NCI-H146 (cell line): ENCODE data around the gene RAD21L1.

Experiments
- DNase-seq: peaks from one replicate; lab custom pipeline; 2025; lab: John Stamatoyannopoulos, UW

RAD21L1 gene

GRCh38 chr20:1296117-1296610 is 70.3 kb downstream of the RAD21L1 start:
- no peak for DNase-seq

- DNase-seq = peak; percentile 86
Measured at GRCh38 chr20:1296922-1297321, 71.1 kb downstream of the RAD21L1 start.

- no peak for DNase-seq
Measured at GRCh38 chr20:1297486-1297885, 71.6 kb downstream of the RAD21L1 start.

- DNase-seq = no peak
Measured at GRCh38 chr20:1298166-1298565, 72.3 kb downstream of the RAD21L1 start.

- DNase-seq = no peak
Measured at GRCh38 chr20:1298888-1299511, 73.2 kb downstream of the RAD21L1 start.

- peak; percentile 40 for DNase-seq
Measured at GRCh38 chr20:1299522-1299921, 73.7 kb downstream of the RAD21L1 start.

- DNase-seq = no peak
Measured at GRCh38 chr20:1300083-1300840, 74.4 kb downstream of the RAD21L1 start.

GRCh38 chr20:1301031-1301529 is 75.2 kb downstream of the RAD21L1 start:
- DNase-seq = no peak

- no peak for DNase-seq
Measured at GRCh38 chr20:1302685-1303541, 77.1 kb downstream of the RAD21L1 start.

GRCh38 chr20:1304710-1305515 is 79.1 kb downstream of the RAD21L1 start:
- no peak for DNase-seq
